Astrocyte (in vitro differentiated cells and primary cell): ENCODE results near the gene NUFIP2. TPM values are rescaled to one million over a fixed set of nuclear protein-coding genes. Genes with fewer than 3 reads are reported as not detected.
A peak's percentile ranks its signal among the peaks of the same experiment; 100 is the strongest.

ENCODE experiments used
- DNase-seq: peaks from one replicate; pipeline ENCODE4 v3.0.0-alpha.2; 2010; ENCODE audit warnings: low read depth
- FAIRE-seq: peaks from 2 replicates; lab custom pipeline; 2011; peaks lifted over from hg19 to GRCh38; lab: Jason Lieb, UNC
- H2AFZ ChIP-seq: 2 replicates; pipeline ENCODE4 v1.6.0; 2012; ENCODE audit warnings: low read depth, low read length, inconsistent platforms
- H3K27ac ChIP-seq: 2 replicates; pipeline ENCODE4 v1.5.1; 2011; ENCODE audit warnings: low read depth, low read length, inconsistent platforms
- H3K27me3 ChIP-seq: 2 replicates; pipeline ENCODE4 v1.6.0; 2011; ENCODE audit warnings: low read length, inconsistent platforms; ENCODE audit not compliant: insufficient read depth
- H3K36me3 ChIP-seq: 2 replicates; pipeline ENCODE4 v1.5.1; 2011; ENCODE audit warnings: low read length, inconsistent platforms; ENCODE audit not compliant: insufficient read depth
- H3K4me1 ChIP-seq: 2 replicates; pipeline ENCODE4 v1.5.1; 2011; ENCODE audit warnings: low read length, inconsistent platforms; ENCODE audit not compliant: insufficient read depth
- H3K4me2 ChIP-seq: 2 replicates; pipeline ENCODE4 v1.6.0; 2012; ENCODE audit warnings: low read length, inconsistent platforms
- H3K4me3 ChIP-seq: 2 replicates; pipeline ENCODE4 v1.5.1; 2011; ENCODE audit warnings: low read depth, mild to moderate bottlenecking, low read length, inconsistent platforms; ENCODE audit not compliant: insufficient read depth
- H3K79me2 ChIP-seq: 2 replicates; pipeline ENCODE4 v1.6.0; 2012; ENCODE audit warnings: mild to moderate bottlenecking, low read length, inconsistent platforms; ENCODE audit not compliant: insufficient read depth
- H3K9ac ChIP-seq: 2 replicates; pipeline ENCODE4 v1.6.0; 2012; ENCODE audit warnings: mild to moderate bottlenecking, low read length, inconsistent platforms
- H3K9me3 ChIP-seq: 2 replicates; pipeline ENCODE4 v1.5.1; 2012; ENCODE audit warnings: low read depth, mild to moderate bottlenecking, low read length, inconsistent platforms; ENCODE audit not compliant: insufficient read depth
- H4K20me1 ChIP-seq: 2 replicates; pipeline ENCODE4 v1.6.0; 2012; ENCODE audit warnings: low read length, inconsistent platforms; ENCODE audit not compliant: insufficient read depth
- H3K27ac Mint-ChIP-seq: one replicate; pipeline ENCODE4 v1.8.0; 2021; ENCODE audit warnings: mild to moderate bottlenecking, mixed read lengths; ENCODE audit not compliant: unreplicated experiment
- H3K27me3 Mint-ChIP-seq: one replicate; pipeline ENCODE4 v1.8.0; 2021; ENCODE audit warnings: low read depth, mixed read lengths; ENCODE audit not compliant: unreplicated experiment
- H3K36me3 Mint-ChIP-seq: one replicate; pipeline ENCODE4 v1.8.0; 2021; ENCODE audit warnings: low read depth, mixed read lengths; ENCODE audit not compliant: unreplicated experiment
- H3K4me1 Mint-ChIP-seq: one replicate; pipeline ENCODE4 v1.8.0; 2021; ENCODE audit warnings: low read depth, mixed read lengths; ENCODE audit not compliant: unreplicated experiment
- H3K4me3 Mint-ChIP-seq: one replicate; pipeline ENCODE4 v1.8.0; 2021; ENCODE audit warnings: mild to moderate bottlenecking, moderate library complexity, mixed read lengths; ENCODE audit not compliant: unreplicated experiment
- H3K9me3 Mint-ChIP-seq: one replicate; pipeline ENCODE4 v1.8.0; 2021; ENCODE audit warnings: mild to moderate bottlenecking, mixed read lengths; ENCODE audit not compliant: unreplicated experiment
- EZH2 ChIP-seq: IDR thresholded peaks from 2 replicates; pipeline ENCODE4 v1.6.1; 2012; ENCODE audit warnings: mild to moderate bottlenecking, low read length, inconsistent platforms; ENCODE audit not compliant: insufficient read depth
- total RNA-seq: library from RNA; stranded (reverse); gene quantifications from 2 replicates; pipeline ENCODE4 v1.2.1, GENCODE V29; 2021
- TF ChIP-seq, protein P1 (sequence below): IDR thresholded peaks from 2 replicates; pipeline ENCODE4 v1.5.1; 2011; ENCODE audit warnings: low read depth, mild to moderate bottlenecking, inconsistent platforms, low read length, moderate library complexity; ENCODE audit not compliant: insufficient read depth

The NUFIP2 gene
- total RNA-seq, 1 donor from 2014 or later, result 79.8 TPM

DNA sequence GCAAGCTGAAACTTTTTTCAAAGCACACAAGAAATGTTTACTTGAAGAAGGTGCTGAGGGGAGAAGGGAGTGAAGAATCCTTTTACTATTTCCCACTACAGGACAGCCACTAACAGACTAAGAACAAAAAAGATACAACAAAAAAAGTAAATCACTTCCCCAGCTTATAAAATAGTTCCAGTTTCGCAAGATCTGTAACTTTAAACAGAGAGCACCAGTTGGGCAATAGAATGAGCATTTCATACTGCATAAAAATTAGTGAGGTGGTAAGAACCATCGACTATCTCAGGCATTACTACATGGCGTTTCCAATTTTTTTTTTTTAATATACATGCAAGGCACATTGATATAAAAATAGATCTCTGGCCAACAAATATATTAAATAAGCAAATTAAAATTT is 36.2 kb downstream of the NUFIP2 start:
- no peak overlapping the region for H3K9ac ChIP-seq
- H3K79me2 ChIP-seq, result peaks cover 37% of the 10 kb centered on the region
- no peaks in the 10 kb centered on the region for H3K27me3 ChIP-seq
- peak overlapping the region; percentile 78 for H3K4me2 ChIP-seq
- H3K36me3 ChIP-seq, result peaks cover 23% of the 10 kb centered on the region
- peaks cover 47% of the 10 kb centered on the region for H4K20me1 ChIP-seq
- TF ChIP-seq, protein P1, sequence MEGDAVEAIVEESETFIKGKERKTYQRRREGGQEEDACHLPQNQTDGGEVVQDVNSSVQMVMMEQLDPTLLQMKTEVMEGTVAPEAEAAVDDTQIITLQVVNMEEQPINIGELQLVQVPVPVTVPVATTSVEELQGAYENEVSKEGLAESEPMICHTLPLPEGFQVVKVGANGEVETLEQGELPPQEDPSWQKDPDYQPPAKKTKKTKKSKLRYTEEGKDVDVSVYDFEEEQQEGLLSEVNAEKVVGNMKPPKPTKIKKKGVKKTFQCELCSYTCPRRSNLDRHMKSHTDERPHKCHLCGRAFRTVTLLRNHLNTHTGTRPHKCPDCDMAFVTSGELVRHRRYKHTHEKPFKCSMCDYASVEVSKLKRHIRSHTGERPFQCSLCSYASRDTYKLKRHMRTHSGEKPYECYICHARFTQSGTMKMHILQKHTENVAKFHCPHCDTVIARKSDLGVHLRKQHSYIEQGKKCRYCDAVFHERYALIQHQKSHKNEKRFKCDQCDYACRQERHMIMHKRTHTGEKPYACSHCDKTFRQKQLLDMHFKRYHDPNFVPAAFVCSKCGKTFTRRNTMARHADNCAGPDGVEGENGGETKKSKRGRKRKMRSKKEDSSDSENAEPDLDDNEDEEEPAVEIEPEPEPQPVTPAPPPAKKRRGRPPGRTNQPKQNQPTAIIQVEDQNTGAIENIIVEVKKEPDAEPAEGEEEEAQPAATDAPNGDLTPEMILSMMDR, result no peak
- TF ChIP-seq EZH2, result no peak
- no peak overlapping the region for H3K4me3 ChIP-seq
- H3K4me1 ChIP-seq, result peaks cover 19% of the 10 kb centered on the region
- Mint-ChIP-seq H3K4me1 (peaks cover 28% of the 10 kb centered on the region), H3K36me3 (peaks cover 6% of the 10 kb centered on the region), H3K27me3 (no peaks in the 10 kb centered on the region), H3K9me3 (no peaks in the 10 kb centered on the region), H3K4me3 (no peak overlapping the region), H3K27ac (no peak overlapping the region)
- H3K27ac ChIP-seq, result no peak overlapping the region
- H2AFZ ChIP-seq, result no peak overlapping the region
- H3K9me3 ChIP-seq, result no peaks in the 10 kb centered on the region
- DNase-seq (no peak), FAIRE-seq (peak; percentile 13)

GRCh38 chr17:29256735-29257466 is 37.0 kb downstream of the NUFIP2 start:
- DNase-seq (peak; percentile 67), FAIRE-seq (peak; percentile 94)
- Mint-ChIP-seq H3K4me3 (no peak overlapping the region), H3K36me3 (peaks cover 6% of the 10 kb centered on the region), H3K27ac (peak overlapping the region; percentile 29), H3K9me3 (no peaks in the 10 kb centered on the region), H3K4me1 (peaks cover 32% of the 10 kb centered on the region), H3K27me3 (no peaks in the 10 kb centered on the region)
- no peak for TF ChIP-seq EZH2
- TF ChIP-seq, protein P1, result no peak
- Histone ChIP-seq H3K27ac (peak overlapping the region; percentile 7), H3K9me3 (no peaks in the 10 kb centered on the region), H3K4me3 (peak overlapping the region; percentile 13), H3K27me3 (no peaks in the 10 kb centered on the region), H3K79me2 (peaks cover 30% of the 10 kb centered on the region), H4K20me1 (peaks cover 40% of the 10 kb centered on the region), H3K4me1 (peaks cover 19% of the 10 kb centered on the region), H3K9ac (no peak overlapping the region), H3K36me3 (peaks cover 17% of the 10 kb centered on the region), H2AFZ (no peak overlapping the region), H3K4me2 (peak overlapping the region; percentile 78)

- H3K4me1 Mint-ChIP-seq, result peaks cover 34% of the 10 kb centered on the region
- Histone ChIP-seq H3K4me2 (no peak overlapping the region), H4K20me1 (peaks cover 31% of the 10 kb centered on the region), H3K9me3 (no peaks in the 10 kb centered on the region), H2AFZ (no peak overlapping the region), H3K79me2 (peaks cover 21% of the 10 kb centered on the region), H3K27me3 (no peaks in the 10 kb centered on the region), H3K36me3 (peaks cover 12% of the 10 kb centered on the region), H3K27ac (no peak overlapping the region), H3K4me1 (peaks cover 24% of the 10 kb centered on the region), H3K4me3 (no peak overlapping the region), H3K9ac (no peak overlapping the region)
- no peak overlapping the region for H3K27ac Mint-ChIP-seq
- H3K27me3 Mint-ChIP-seq, result no peaks in the 10 kb centered on the region
- DNase-seq, result no peak
- no peak for FAIRE-seq
- peaks cover 6% of the 10 kb centered on the region for H3K36me3 Mint-ChIP-seq
- no peaks in the 10 kb centered on the region for H3K9me3 Mint-ChIP-seq
- no peak overlapping the region for H3K4me3 Mint-ChIP-seq
- TF ChIP-seq, protein P1, result no peak
- TF ChIP-seq EZH2, result no peak
Measured at GRCh38 chr17:29255926-29256522, 37.9 kb downstream of the NUFIP2 start.
